Esophagus muscularis mucosa (tissue), 4 donors: Measurements from ENCODE around the gene FAM124A. TPM values are rescaled to one million over a fixed set of nuclear protein-coding genes. Genes with fewer than 3 reads are reported as not detected.

Experiments used
- DNase-seq: peaks from one replicate; pipeline ENCODE4 v3.0.0-alpha.2; 2017; ENCODE audit errors: extremely low spot score
- H3K27ac ChIP-seq, 4 donors: fragments of 200-600 bp; sonication (generic); replicated peaks in 1 of 4; 1 replicate in 3 of 4; 2 replicates in 1 of 4; pipeline ENCODE4 v1.5.1; 2016 to 2019; ENCODE audit warnings: mild to moderate bottlenecking in 1 of 4
- H3K27me3 ChIP-seq, 4 donors: fragments of 200-600 bp; sonication (generic); one replicate each; pipeline versions ENCODE4 v1.5.1 to v1.6.0; 2016 to 2019
- H3K36me3 ChIP-seq, 4 donors: fragments of 200-600 bp; sonication (generic); one replicate each; pipeline ENCODE4 v1.5.1; 2016 to 2019
- H3K4me1 ChIP-seq, 4 donors: fragments of 200-600 bp; sonication (generic); one replicate each; pipeline ENCODE4 v1.5.1; 2016 to 2019
- H3K4me3 ChIP-seq, 4 donors: fragments of 200-600 bp; sonication (generic); 1 replicate in 2 of 4; 2 replicates in 2 of 4; pipeline ENCODE4 v1.5.1; 2016 to 2019; ENCODE audit warnings: mild to moderate bottlenecking in 4 of 4, moderate library complexity in 1 of 4
- H3K9me3 ChIP-seq, 4 donors: fragments of 200-600 bp; sonication (generic); 1 replicate in 3 of 4; 2 replicates in 1 of 4; pipeline ENCODE4 v1.5.1; 2016 to 2019
- EP300 ChIP-seq: sonication (generic); formaldehyde crosslinking; IDR thresholded peaks from one replicate; pipeline ENCODE4 v1.6.1; 2017; ENCODE audit warnings: antibody characterized with exemption
- POLR2A ChIP-seq: fragments of 450-650 bp; IDR thresholded peaks from one replicate; pipeline ENCODE4 v1.6.1; 2017; ENCODE audit warnings: antibody characterized with exemption, moderate library complexity, mild to moderate bottlenecking, low read depth
- POLR2AphosphoS5 ChIP-seq, 2 donors: sonication (generic); formaldehyde crosslinking; IDR thresholded peaks; one replicate each; pipeline ENCODE4 v1.6.1; 2017; ENCODE audit warnings: antibody characterized with exemption in 2 of 2
- WGBS: methylation state at CpG from one replicate; pipeline ENCODE4 v1.1.5; 2018; 5-methylcytosine and 5-hydroxymethylcytosine counted together
- intact Hi-C: fragments of 100-400 bp; cut with DNase I; formaldehyde crosslinking; loops from one replicate; pipeline ENCODE4 v1.15.1; 2023
- total RNA-seq, 4 donors: library from RNA; depleted of rRNA; stranded (reverse); fragments of >200 nt; gene quantifications; one replicate each; pipeline versions ENCODE4 v1.1.0 to v1.2.1, GENCODE V29; 2016
- TF ChIP-seq, protein P1 (sequence below), 3 experiments: fragments of 200-600 bp in 2 of 3; fragments of 450-650 bp in 1 of 3; sonication (generic) in 2 of 3; IDR thresholded peaks; one replicate each; pipeline ENCODE4 v1.5.1; 2017 to 2019; ENCODE audit warnings: antibody characterized with exemption in 3 of 3, mild to moderate bottlenecking in 2 of 3, moderate library complexity in 1 of 3

Gene FAM124A
- total RNA-seq, 4 donors from 2014 or later: 17.0 to 30.3 (median 21.0) TPM

DNA sequence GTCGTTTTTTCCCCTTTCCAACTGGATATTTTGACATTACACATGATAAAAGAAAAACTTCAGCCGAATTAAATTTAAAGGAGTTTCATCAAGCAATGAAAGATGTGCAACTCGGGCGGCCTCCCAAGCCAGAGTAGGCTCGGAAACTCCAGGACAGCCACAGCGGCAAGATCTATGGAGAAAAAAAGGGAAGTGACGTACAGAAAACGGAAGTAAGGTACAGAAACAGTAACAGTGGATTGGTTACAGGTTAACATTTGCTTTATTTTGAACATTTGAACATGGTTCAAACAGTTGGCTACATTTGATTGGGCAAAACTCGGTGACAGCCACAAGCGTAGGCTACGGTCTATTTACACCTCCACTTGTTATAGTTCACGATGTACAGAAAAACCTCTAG, 30.5 kb upstream of the FAM124A start:
- H3K27me3 ChIP-seq: no peaks in the 10 kb centered on the region
- 92% methylated on average over 12 of the region's 12 CpGs for WGBS

GRCh38 chr13:51192348-51192747, 29.9 kb upstream of the FAM124A start:
- 95% methylated on average over 1 of the region's 1 CpG for WGBS
- TF ChIP-seq, protein P1, sequence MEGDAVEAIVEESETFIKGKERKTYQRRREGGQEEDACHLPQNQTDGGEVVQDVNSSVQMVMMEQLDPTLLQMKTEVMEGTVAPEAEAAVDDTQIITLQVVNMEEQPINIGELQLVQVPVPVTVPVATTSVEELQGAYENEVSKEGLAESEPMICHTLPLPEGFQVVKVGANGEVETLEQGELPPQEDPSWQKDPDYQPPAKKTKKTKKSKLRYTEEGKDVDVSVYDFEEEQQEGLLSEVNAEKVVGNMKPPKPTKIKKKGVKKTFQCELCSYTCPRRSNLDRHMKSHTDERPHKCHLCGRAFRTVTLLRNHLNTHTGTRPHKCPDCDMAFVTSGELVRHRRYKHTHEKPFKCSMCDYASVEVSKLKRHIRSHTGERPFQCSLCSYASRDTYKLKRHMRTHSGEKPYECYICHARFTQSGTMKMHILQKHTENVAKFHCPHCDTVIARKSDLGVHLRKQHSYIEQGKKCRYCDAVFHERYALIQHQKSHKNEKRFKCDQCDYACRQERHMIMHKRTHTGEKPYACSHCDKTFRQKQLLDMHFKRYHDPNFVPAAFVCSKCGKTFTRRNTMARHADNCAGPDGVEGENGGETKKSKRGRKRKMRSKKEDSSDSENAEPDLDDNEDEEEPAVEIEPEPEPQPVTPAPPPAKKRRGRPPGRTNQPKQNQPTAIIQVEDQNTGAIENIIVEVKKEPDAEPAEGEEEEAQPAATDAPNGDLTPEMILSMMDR (IDR thresholded peaks at IDR 0.05): no peak
- no peak for TF ChIP-seq POLR2AphosphoS5 (IDR thresholded peaks at IDR 0.05)
- TF ChIP-seq EP300: no peak
- no peak for TF ChIP-seq POLR2A
- intact Hi-C loops: no loop called here
- Histone ChIP-seq H3K36me3 (no peaks in the 10 kb centered on the region), H3K9me3 (no peaks in the 10 kb centered on the region), H3K4me3 (no peak overlapping the region), H3K27me3 (no peaks in the 10 kb centered on the region), H3K4me1 (no peaks in the 10 kb centered on the region), H3K27ac (no peak overlapping the region)
- DNase-seq: peak; percentile 17

More for the DNA sequence above, 30.5 kb upstream of the FAM124A start:
- Histone ChIP-seq H3K4me1 (no peaks in the 10 kb centered on the region), H3K36me3 (no peaks in the 10 kb centered on the region), H3K27ac (no peak overlapping the region), H3K9me3 (no peaks in the 10 kb centered on the region), H3K4me3 (no peak overlapping the region)
- intact Hi-C loops: no loop called here
- TF ChIP-seq, protein P1 (IDR thresholded peaks at IDR 0.05): no peak
- DNase-seq: no peak

- no peak for DNase-seq
These were observed 28.8 kb upstream of the FAM124A start for GRCh38 chr13:51193387-51193786.

GRCh38 chr13:51194942-51195341, 27.3 kb upstream of the FAM124A start:
- H3K4me3 ChIP-seq: no peak overlapping the region
- 87% methylated on average over 6 of the region's 8 CpGs for WGBS
- H3K4me1 ChIP-seq: no peaks in the 10 kb centered on the region
- TF ChIP-seq POLR2A: no peak
- no peak for TF ChIP-seq EP300
- TF ChIP-seq, protein P1 (IDR thresholded peaks at IDR 0.05): no peak
- no peak for TF ChIP-seq POLR2AphosphoS5 (IDR thresholded peaks at IDR 0.05)
- no peak overlapping the region for H3K27ac ChIP-seq
- H3K9me3 ChIP-seq: no peaks in the 10 kb centered on the region
- no peaks in the 10 kb centered on the region for H3K27me3 ChIP-seq
- peak; percentile 47 for DNase-seq
- intact Hi-C loops: no loop called here
- H3K36me3 ChIP-seq: no peaks in the 10 kb centered on the region

More at GRCh38 chr13:51193387-51193786, 28.8 kb upstream of the FAM124A start:
- TF ChIP-seq POLR2AphosphoS5 (IDR thresholded peaks at IDR 0.05) (no peak), POLR2A (no peak), EP300 (no peak)
- TF ChIP-seq, protein P1 (IDR thresholded peaks at IDR 0.05): no peak
- intact Hi-C loops: no loop called here
- 80% methylated on average over 2 of the region's 2 CpGs for WGBS
- no peaks in the 10 kb centered on the region for H3K4me1 ChIP-seq
- no peaks in the 10 kb centered on the region for H3K9me3 ChIP-seq
- H3K4me3 ChIP-seq: no peak overlapping the region
- no peaks in the 10 kb centered on the region for H3K27me3 ChIP-seq
- no peaks in the 10 kb centered on the region for H3K36me3 ChIP-seq
- no peak overlapping the region for H3K27ac ChIP-seq

GRCh38 chr13:51201886-51202285, 20.3 kb upstream of the FAM124A start:
- peaks cover 0 to 11% (median 3%) of the 10 kb centered on the region in 4 donors for H3K4me1 ChIP-seq
- H3K27me3 ChIP-seq: no peaks in the 10 kb centered on the region
- H3K36me3 ChIP-seq: no peaks in the 10 kb centered on the region
- no peak overlapping the region for H3K4me3 ChIP-seq
- H3K9me3 ChIP-seq: no peaks in the 10 kb centered on the region
- TF ChIP-seq EP300 (no peak), POLR2A (no peak), POLR2AphosphoS5 (IDR thresholded peaks at IDR 0.05) (no peak)
- TF ChIP-seq, protein P1 (IDR thresholded peaks at IDR 0.05): no peak
- intact Hi-C loops: no loop called here
- 84% methylated on average over 2 of the region's 2 CpGs for WGBS
- peak; percentile 12 for DNase-seq
- no peak overlapping the region for H3K27ac ChIP-seq
